ENCODE data around the gene SLC12A8.

DNA sequence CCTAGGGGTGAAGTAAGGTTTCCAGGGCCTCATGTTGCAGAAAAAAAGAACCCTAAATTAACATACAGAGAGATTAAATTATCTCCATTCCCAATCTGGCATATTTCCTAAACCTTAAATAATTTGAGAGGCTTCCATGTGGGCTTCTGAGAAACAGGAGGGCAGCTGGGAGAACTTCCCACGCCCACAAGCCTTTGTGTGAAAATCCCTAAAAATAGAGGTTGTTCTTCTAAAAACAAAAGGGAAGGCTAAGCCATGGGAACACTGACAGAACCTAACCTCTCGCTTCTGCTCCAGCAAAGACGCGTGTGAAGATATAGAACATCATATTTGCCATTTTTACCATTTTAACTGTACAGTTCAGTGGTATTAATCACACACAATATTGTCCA is 812 bp upstream of the SLC12A8 start:
- TF ChIP-seq, protein P1, sequence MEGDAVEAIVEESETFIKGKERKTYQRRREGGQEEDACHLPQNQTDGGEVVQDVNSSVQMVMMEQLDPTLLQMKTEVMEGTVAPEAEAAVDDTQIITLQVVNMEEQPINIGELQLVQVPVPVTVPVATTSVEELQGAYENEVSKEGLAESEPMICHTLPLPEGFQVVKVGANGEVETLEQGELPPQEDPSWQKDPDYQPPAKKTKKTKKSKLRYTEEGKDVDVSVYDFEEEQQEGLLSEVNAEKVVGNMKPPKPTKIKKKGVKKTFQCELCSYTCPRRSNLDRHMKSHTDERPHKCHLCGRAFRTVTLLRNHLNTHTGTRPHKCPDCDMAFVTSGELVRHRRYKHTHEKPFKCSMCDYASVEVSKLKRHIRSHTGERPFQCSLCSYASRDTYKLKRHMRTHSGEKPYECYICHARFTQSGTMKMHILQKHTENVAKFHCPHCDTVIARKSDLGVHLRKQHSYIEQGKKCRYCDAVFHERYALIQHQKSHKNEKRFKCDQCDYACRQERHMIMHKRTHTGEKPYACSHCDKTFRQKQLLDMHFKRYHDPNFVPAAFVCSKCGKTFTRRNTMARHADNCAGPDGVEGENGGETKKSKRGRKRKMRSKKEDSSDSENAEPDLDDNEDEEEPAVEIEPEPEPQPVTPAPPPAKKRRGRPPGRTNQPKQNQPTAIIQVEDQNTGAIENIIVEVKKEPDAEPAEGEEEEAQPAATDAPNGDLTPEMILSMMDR (IDR thresholded peaks at IDR 0.05): no peak
- TF ChIP-seq EZH2 (IDR thresholded peaks at IDR 0.05; ENCODE audit: borderline replicate concordance, insufficient read depth, low read depth, low read length, poor library complexity, severe bottlenecking): no peak

All from B cell (primary cell).